ENCODE measurements around the gene UBE4B.

DNA sequence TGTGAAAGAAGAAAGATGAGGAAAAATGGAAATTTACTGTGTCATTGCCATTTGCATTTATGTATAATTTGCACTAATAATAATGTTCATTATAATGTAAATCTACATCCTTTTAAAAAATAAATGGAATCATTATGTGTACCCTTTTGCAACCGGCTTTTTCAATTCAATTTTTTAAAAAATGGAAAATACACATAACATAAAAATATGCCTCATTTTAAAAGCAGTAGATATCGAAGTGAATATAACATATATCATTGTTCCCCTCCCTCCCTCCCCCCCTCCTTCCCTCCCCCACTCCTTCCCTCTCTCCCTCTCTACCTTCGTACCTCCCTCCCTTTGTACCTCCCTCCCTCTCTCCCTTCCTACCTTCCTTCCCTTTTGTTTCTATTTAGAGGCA lies 33.0 kb downstream of the UBE4B start:
- TF ChIP-seq, protein P1, sequence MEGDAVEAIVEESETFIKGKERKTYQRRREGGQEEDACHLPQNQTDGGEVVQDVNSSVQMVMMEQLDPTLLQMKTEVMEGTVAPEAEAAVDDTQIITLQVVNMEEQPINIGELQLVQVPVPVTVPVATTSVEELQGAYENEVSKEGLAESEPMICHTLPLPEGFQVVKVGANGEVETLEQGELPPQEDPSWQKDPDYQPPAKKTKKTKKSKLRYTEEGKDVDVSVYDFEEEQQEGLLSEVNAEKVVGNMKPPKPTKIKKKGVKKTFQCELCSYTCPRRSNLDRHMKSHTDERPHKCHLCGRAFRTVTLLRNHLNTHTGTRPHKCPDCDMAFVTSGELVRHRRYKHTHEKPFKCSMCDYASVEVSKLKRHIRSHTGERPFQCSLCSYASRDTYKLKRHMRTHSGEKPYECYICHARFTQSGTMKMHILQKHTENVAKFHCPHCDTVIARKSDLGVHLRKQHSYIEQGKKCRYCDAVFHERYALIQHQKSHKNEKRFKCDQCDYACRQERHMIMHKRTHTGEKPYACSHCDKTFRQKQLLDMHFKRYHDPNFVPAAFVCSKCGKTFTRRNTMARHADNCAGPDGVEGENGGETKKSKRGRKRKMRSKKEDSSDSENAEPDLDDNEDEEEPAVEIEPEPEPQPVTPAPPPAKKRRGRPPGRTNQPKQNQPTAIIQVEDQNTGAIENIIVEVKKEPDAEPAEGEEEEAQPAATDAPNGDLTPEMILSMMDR (IDR thresholded peaks at IDR 0.05) = no peak
- no peak for TF ChIP-seq EZH2 (IDR thresholded peaks at IDR 0.05)
- no peak for TF ChIP-seq EZH2phosphoT487 (IDR thresholded peaks at IDR 0.05)
